Lower leg skin (tissue), 4 donors: Measurements from ENCODE around the gene PCBP4. TPM values are rescaled to one million over a fixed set of nuclear protein-coding genes. Genes with fewer than 3 reads are reported as not detected.
"Not testable (repeated sequence)": the region's sequence is repeated elsewhere in the genome, so short reads cannot be mapped to it uniquely, and the experiment has no call there.

Experiments
- DNase-seq, 2 donors: peaks; one replicate each; pipeline ENCODE4 v3.0.0-alpha.2; 2019; ENCODE audit warnings: low spot score in 2 of 2
- H3K4me3 ChIP-seq: fragments of 200-600 bp; sonication (generic); 2 replicates; pipeline ENCODE4 v1.5.1; 2017; ENCODE audit warnings: mild to moderate bottlenecking, low read depth; ENCODE audit not compliant: poor library complexity, severe bottlenecking
- CTCF ChIP-seq, 3 donors: fragments of 450-650 bp; IDR thresholded peaks; one replicate each; pipeline ENCODE4 v1.5.1; 2016; ENCODE audit warnings: antibody characterized with exemption in 3 of 3, mild to moderate bottlenecking in 3 of 3, moderate library complexity in 2 of 3
- POLR2A ChIP-seq, 2 donors: fragments of 450-650 bp; IDR thresholded peaks; one replicate each; pipeline ENCODE4 v1.6.1; 2016 to 2017; ENCODE audit warnings: antibody characterized with exemption in 2 of 2, mild to moderate bottlenecking in 1 of 2, moderate library complexity in 1 of 2
- WGBS, 2 donors: methylation state at CpG; one replicate each; pipeline ENCODE4 v1.1.5; 2018; 5-methylcytosine and 5-hydroxymethylcytosine counted together
- intact Hi-C: fragments of 100-400 bp; cut with DNase I; formaldehyde crosslinking; loops from one replicate; pipeline ENCODE4 v1.15.0; 2023; ENCODE audit warnings: low total_unique reads
- total RNA-seq, 4 donors: library from RNA; depleted of rRNA; stranded (reverse); fragments of >200 nt; gene quantifications; one replicate each; pipeline ENCODE4 v1.1.0, GENCODE V29; 2016

Gene PCBP4
- total RNA-seq, 4 donors from 2014 or later: 25.5 to 46.7 (median 29.2) TPM

DNA sequence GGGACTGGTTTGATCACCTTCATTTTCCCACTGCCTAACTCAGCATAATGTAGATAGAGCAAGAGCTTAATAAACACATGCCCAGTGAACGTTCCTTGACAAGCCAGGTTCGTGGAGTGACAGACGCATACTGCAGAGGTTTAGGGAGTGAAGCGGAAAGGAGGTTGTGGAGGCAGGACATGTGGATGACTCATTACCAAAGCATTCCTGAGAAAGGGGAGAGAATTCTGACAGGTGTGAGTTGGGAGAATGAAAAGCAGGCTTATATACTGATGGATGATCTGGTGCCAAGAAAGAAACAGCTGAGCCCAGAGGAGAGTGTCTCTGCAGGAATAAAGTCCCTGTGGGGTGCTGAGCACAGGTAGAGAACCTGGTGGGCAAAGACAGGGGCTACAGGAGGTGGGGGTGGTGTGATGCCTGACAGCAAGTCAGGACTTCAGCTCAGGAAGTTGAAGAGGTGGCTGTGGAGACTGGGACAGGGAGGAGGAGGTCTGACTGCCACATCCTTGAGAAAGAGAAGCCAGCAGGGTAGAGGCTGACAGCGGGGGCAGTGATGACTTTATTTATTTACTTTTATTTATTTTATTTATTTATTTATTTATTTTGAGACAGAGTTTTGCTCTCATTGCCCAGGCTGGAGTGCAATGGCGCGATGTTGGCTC lies 30.8 kb upstream of the PCBP4 start:
- intact Hi-C loops: no loop called here
- WGBS, 2 donors: 45 to 55% methylated on average over 7 of the region's 7 CpGs
- DNase-seq: no peak
- H3K4me3 ChIP-seq: no peak overlapping the region
- TF ChIP-seq CTCF (IDR thresholded peaks at IDR 0.05) (no peak), POLR2A (IDR thresholded peaks at IDR 0.05) (no peak)

- no peak for DNase-seq
- TF ChIP-seq CTCF (IDR thresholded peaks at IDR 0.05) (no peak), POLR2A (IDR thresholded peaks at IDR 0.05) (no peak)
- whole genome bisulfite sequencing, 2 donors: 68% methylated on average over 2 of the region's 2 CpGs
- H3K4me3 ChIP-seq: no peak overlapping the region
- intact Hi-C loops: no loop called here
These were observed 29.9 kb upstream of the PCBP4 start for GRCh38 chr3:51997172-51997571.

- TF ChIP-seq POLR2A (IDR thresholded peaks at IDR 0.05): no peak
- intact Hi-C loops: no loop called here
- WGBS, 2 donors: 0 to 1% methylated on average over 38 to 40 of the region's 40 CpGs
- H3K4me3 ChIP-seq: peak within 1 kb of the TSS; percentile 87
- peak; percentile 94 to 98 for DNase-seq
These were observed 28.3 kb upstream of the PCBP4 start, which contains the start of gene RPL29 for GRCh38 chr3:51995346-51996163. RPL29 (minus strand) TSS chr3:51995895; CDS start chr3:51995461, 434 bp downstream.

GRCh38 chr3:51994530-51994929 lies 27.3 kb upstream of the PCBP4 start:
- H3K4me3 ChIP-seq: no peak overlapping the region
- TF ChIP-seq CTCF (IDR thresholded peaks at IDR 0.05) (no peak), POLR2A (IDR thresholded peaks at IDR 0.05) (no peak)
- 67 to 86% methylated on average over 2 of the region's 2 CpGs for WGBS, 2 donors
- intact Hi-C loops: no loop called here
- DNase-seq: no peak

- 74 to 94% methylated on average over 4 to 8 of the region's 13 CpGs for WGBS, 2 donors
These were observed 26.4 kb upstream of the PCBP4 start for GRCh38 chr3:51993657-51994056.

DNA sequence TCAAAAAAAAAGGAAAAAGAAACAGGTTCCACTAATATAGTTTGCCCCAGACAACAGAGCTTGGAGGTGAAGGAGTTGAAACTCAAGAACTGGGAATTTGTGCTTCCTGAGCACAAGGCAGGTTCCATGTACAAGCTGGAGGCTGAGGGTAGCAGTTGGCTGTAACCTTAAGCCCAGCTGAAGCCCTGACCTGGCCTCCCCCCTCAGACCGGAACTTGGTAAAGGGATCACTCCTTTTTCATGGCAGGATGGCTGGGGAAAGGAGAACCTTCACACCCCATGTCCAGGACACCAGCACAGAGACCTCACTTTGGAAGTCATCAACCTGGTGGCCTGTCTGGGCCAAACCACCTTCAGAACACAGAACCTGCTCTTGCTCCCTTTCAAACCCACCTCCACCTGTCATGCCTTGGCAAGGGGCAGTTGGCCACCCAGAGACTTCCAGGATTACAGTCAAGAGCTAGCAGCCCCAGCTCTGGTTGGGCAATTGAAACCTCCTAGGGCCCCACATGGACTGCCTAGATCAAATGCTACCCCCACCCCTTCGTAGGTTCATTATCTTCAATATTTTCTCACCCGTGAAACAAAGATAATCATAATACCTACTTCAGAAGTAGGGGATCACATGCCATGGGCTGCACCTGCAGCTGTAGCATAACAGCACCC lies 24.9 kb upstream of the PCBP4 start:
- DNase-seq: no peak
- WGBS, 2 donors: 80 to 89% methylated on average over 3 of the region's 3 CpGs
- intact Hi-C loops: no loop called here
- no peak overlapping the region for H3K4me3 ChIP-seq
- TF ChIP-seq POLR2A (IDR thresholded peaks at IDR 0.05) (no peak), CTCF (IDR thresholded peaks at IDR 0.05) (no peak)

More at GRCh38 chr3:51993657-51994056, 26.4 kb upstream of the PCBP4 start:
- DNase-seq, intact Hi-C loops, H3K4me3 ChIP-seq: not testable (repeated sequence)

- DNase-seq, H3K4me3 ChIP-seq, intact Hi-C loops: not testable (repeated sequence)
- WGBS, 2 donors: 74 to 86% methylated on average over 25 to 30 of the region's 38 CpGs
These were observed 23.3 kb upstream of the PCBP4 start for GRCh38 chr3:51990501-51990971.
